Right ventricle myocardium inferior (tissue), 1 donor: Measurements from ENCODE around the gene GNAQ. TPM values are rescaled to one million over a fixed set of nuclear protein-coding genes. Genes with fewer than 3 reads are reported as not detected.

ENCODE experiments used
- ATAC-seq: fragments of 200-7000 bp; cut with Tn5 transposase; one replicate; pipeline ENCODE4 v1.9.1; 2020; ENCODE audit warnings: mild to moderate bottlenecking, moderate library complexity
- DNase-seq: peaks from one replicate; pipeline ENCODE4 v3.0.0; 2021; ENCODE audit errors: missing footprints
- intact Hi-C: fragments of 100-400 bp; cut with DNase I; formaldehyde crosslinking; loops from one replicate; pipeline ENCODE4 v1.11.0; 2022
- total RNA-seq: library from RNA; stranded (reverse); fragmentation: NEBNext Ultra II Directional; extraction: Animal tissue kit (Norgen Biotek cat#: 25700); gene quantifications from one replicate; pipeline ENCODE4 v1.2.1, GENCODE V29; 2021
- donor health status: DM: no; HTN: yes; CAD: no; lungs with severe emphysema.

GNAQ gene
- total RNA-seq, 1 donor from 2014 or later: 15.9 TPM

DNA sequence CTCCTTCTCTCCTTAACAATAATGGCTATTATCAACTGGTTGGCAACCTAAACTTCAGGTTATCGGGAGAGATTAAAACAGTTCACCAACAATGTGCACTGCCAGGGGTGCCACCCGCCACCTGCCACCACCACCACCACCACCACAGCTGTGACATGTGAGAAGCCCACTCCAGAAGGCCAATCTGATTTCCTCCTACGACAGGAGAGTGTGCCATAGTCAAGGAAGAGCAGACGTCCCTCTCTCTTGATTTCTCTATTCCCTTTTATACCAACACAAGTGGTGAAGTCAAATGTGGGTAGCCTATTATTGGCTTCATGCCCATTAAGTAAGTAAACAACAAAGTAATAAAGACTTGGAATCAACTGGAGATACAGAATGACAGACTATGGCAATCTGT lies 22.4 kb downstream of the GNAQ start:
- intact Hi-C loops: no loop called here
- ATAC-seq: no peak

GRCh38 chr9:78006734-78007133 lies 24.9 kb downstream of the GNAQ start:
- DNase-seq (no peak), ATAC-seq (peak; percentile 41)
- intact Hi-C loops: no loop called here

More for the DNA sequence above, 22.4 kb downstream of the GNAQ start:
- DNase-seq: no peak

GRCh38 chr9:78005231-78006002 lies 26.2 kb downstream of the GNAQ start:
- ATAC-seq: no peak
- intact Hi-C loops: no loop called here

GRCh38 chr9:78004478-78005229 lies 27.0 kb downstream of the GNAQ start:
- intact Hi-C loops: no loop called here
- DNase-seq (no peak), ATAC-seq (no peak)

More at GRCh38 chr9:78005231-78006002, 26.2 kb downstream of the GNAQ start:
- DNase-seq: no peak

DNA sequence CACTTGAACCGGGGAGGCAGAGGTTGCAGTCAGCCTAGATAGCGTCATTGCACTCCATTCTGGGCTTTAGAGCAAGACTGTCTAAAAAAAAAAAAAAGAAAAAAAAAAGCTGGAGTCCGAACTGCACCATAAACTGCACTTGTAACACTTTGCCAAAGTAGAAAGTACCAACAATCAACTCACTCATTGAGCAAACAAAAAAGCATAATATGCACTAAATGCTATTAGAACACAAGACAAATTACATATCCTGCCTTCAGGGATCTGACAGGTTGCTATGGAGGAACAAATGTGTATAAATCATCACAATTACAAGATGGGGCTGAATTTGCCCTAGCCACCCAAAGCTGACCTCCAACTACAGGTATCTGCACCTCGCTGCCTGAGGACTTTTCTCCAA lies 27.9 kb downstream of the GNAQ start:
- intact Hi-C loops: no loop called here
- ATAC-seq: no peak
- DNase-seq: no peak

DNA sequence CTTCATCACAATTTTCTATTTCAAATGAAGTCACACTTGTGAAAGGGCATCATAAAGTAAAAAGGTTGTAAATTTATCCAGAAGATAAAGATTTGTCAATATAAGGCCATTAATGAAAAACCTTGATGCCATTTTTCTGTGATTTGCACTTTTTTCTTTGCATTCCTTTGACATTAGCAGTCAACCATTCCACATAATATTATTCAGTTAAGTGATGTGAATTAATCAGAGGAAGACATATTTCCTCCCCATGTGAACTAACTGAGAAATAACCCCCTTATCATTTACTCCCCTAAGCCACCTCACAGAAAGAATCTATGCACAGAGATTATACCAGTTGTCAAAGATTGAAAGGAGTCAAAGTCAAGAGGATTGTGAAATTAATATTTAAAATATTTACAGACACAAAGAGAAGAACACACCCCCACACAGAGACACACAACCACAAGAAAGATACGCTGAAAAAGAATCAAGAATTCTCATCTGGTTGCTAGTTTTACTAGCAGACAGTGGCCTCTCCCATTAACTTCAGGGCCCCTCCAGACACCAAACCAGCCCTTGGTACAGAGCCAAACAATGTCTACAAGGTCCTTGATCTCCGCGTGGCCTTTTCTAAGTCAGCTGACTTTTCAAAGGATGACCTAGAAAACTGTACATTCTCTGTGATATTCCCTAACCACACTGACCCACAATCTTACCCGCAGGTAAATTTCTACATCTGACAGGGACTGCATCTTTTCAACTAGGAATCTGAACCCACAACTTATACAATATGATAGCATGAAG lies 29.5 kb downstream of the GNAQ start:
- DNase-seq (no peak), ATAC-seq (no peak)
- intact Hi-C loops: no loop called here

DNA sequence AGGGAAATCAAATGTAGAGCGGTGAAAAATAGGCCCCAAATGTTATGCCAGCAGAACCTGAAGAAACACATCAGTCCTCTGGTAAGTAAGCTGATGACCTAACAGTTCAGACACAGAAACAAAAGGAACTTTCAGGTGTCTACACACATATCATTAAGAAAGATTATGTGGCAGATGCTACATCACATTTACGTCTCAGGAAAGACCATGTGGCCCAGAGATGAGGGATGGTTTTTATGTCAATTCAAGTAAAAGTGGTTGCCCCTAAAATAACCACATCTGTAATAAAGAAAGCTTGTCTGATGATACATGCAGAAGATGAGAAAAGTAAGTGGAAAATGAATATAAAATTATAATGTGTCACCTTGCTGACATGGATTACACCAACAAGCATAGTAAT lies 31.4 kb downstream of the GNAQ start:
- no peak for DNase-seq
- ATAC-seq: no peak
- intact Hi-C loops: no loop called here

DNA sequence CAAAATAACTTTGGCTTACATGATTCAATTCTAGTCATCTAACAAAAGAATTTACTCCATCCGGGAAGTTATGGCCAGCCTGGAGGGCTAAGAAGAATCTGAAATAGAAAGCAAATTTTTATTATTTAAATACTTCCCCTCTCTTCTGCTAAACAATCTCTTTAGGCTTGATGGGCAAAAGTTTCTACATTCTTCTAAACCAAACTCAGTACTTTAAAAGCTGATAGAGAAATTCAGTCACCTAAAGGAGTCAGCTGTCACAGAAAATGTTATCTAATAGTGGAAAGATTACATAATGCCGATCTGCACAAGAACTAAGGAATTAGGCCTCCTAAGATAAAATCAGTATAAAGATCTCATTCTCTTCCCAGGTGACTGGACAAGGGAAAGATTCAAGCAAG lies 32.4 kb downstream of the GNAQ start:
- DNase-seq (no peak), ATAC-seq (peak; percentile 31)
- intact Hi-C loops: no loop called here

DNA sequence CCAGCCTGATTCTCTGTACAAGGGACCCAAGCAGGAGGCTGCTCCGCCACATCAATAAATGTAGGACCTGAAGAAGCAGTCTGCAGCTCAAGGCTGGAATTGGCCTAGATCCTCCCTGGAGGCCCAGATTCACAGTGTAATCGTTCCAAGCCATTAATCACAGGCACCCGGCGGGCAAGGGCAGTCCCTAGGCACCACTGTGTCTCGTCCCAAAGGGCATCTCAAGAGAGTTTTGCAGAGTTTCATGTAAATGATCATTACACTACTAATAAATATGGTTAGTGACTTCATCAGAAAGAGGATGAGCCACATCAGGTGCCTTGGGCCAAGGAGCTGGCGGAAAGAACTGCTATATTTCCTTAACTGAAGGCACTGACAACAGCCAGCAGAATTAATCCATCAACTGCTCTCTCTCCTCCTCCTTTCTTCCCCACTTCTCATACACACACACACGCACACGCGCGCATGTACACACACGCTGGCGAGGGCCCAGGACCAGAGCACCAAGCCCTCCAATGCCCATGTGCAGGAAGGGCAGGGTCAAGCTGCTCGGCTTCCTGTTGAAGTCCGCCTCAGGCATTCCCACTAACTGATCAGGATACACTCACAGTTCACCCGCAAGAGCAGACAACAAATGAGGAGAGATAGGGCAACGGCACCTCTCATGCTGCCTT lies 33.9 kb downstream of the GNAQ start:
- ATAC-seq: peak; percentile 64
- intact Hi-C loops: no loop called here
- DNase-seq: peak; percentile 70

- intact Hi-C loops: no loop called here
- ATAC-seq (no peak), DNase-seq (no peak)
Observed at GRCh38 chr9:77996696-77997095, 34.9 kb downstream of the GNAQ start.

DNA sequence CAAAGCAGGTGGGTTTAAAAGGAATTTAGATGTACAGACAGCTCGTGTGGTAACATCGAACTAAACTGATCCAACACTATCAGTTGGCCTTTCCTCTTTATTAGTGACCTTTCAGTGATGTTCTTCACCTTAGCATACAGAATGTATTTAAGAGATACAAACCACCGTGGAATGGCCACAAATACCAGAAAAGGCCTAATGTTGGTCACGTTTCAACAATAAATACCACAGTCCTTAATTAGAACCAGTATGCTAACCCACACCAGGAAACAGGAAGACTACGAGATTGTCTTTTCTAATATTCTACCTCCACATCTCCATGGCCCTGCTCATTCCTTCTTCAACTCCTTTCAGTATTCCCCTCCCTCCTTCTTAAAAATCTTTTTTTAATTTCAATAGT lies 40.4 kb downstream of the GNAQ start:
- intact Hi-C loops: no loop called here
- no peak for ATAC-seq
- DNase-seq: no peak

GRCh38 chr9:77989909-77990308 lies 41.7 kb downstream of the GNAQ start:
- intact Hi-C loops: no loop called here
- no peak for ATAC-seq
- no peak for DNase-seq

- no peak for DNase-seq
- ATAC-seq: no peak
- intact Hi-C loops: no loop called here
Observed at GRCh38 chr9:77989458-77989857, 42.2 kb downstream of the GNAQ start.

DNA sequence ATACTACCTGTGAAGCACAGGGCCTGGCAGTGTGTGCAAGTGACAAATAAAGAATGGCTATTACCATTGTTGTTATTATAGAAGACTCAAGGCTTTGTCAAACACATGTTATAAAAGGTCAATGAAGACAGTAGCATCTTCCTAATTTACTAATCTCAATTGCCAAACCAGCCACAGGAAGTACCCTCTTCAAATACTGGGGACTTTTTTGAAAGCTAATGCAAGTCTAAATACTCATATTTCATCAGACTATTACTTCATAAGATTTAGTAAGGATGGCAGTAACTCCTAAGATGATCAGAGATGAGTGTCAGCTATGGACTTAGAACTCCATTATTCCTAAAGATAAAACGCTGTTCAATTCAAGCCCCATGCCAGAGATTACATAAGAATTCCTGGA lies 43.0 kb downstream of the GNAQ start:
- DNase-seq (no peak), ATAC-seq (no peak)
- intact Hi-C loops: no loop called here

GRCh38 chr9:77987880-77988525 lies 43.6 kb downstream of the GNAQ start:
- no peak for DNase-seq
- intact Hi-C loops: no loop called here
- no peak for ATAC-seq

DNA sequence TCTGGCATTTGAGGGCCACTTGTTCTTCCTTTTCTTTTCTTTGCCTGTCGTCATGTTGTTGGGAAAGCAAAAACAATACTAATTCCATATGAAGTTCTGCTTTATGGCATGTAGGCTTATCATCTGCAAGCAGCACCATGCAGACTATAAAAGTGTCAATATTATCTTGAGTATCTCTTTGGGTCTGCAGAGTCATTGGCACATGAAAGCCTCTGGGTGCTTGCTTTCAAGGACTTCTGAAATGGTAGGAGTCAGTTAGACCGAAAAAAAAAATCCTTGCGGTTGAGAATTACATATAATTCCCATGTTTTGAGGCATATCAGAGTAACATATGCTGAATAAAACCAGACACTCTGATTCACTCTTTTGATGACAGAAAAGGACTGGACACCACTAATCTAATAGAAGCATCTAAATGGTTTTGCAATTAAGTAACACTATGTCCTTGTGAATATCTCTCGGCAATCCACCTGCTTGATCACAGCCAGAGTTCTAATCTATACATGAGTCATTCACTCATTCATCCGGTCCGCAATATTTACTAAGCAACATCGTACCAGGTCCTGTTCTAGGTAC lies 44.4 kb downstream of the GNAQ start:
- ATAC-seq (no peak), DNase-seq (no peak)
- intact Hi-C loops: no loop called here

DNA sequence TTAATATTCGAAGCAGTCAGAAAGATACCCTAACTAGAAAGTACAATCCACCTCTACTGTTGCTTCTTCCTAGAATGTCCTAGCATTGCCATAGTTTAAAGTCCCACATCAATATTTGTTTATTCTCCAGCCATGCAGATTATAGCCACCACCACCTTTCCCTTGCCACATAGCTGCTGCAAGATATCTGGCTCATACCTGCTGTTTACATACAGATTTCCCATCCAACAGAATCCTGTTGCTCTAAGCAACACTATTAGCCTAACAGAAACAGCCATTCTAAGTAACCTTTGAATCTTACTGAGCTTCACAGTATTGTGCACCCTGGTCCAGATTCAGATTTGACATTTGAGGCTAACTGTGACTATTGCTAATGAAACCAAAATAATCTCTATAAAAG lies 45.6 kb downstream of the GNAQ start:
- ATAC-seq (no peak), DNase-seq (no peak)
- intact Hi-C loops: no loop called here

DNA sequence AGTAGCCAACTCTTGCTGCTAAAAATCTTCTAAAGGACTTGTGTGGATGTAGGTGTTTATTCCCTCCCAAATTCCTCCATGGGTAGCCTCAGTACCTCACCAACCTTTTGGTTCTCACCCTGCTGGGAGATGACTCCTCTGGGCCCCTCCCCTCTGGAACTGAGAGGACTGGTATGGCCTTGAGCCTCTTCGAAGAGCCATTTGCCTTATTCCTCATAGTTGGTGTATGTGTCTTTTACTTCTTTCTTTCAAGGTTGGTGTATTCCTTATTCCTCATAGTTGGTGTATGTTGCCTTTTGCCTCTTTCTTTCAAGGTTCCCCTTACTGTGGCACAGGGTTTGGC lies 48.3 kb downstream of the GNAQ start:
- intact Hi-C loops: no loop called here
- DNase-seq (no peak), ATAC-seq (no peak)
